HL-60/S4 (cell line): ENCODE data around the gene MYO7B.

Source experiments
- in situ Hi-C: fragments of 300-500 bp; cut with MboI; formaldehyde crosslinking; loops from 2 replicates; pipeline ENCODE4 v1.14.3; 2022; ENCODE audit warnings: low sequenced_read_pairs

MYO7B gene

DNA sequence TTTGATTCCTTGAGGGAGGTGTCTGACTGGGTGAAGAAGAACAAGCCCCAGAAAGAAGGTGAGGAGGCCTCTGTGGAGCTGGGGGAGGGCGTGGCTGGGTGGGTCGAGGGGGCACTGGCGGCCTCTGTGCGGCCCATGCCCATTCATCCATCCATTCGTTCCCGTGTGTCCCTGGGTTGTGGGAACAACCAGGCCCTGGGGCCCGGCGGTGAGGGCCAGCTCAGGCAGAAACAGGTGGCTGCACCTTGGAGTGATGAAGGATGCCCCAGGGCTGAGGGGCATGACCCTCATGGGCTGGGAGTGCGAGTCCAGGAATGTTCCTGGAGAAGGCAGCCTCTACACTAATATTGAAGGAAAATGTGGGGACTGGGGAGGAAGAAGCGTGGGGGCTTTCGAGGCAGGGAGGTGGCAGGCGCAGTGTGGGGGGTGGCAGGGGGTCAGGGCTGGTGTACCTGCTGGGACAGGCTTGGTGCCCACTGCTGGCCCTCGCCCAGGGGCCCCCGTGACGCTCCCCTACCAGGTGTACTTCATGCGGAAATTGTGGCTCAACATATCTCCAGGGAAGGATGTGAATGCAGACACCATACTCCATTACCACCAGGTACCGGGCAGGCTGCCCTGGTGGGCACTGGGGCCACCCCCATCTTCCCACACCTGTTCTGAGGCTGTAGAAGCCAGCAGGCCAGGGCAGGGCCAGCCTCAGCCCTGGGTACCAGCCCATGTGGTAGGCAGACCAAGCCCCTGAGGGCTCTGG is 99.3 kb downstream of the MYO7B start:
- in situ Hi-C loops: no loop called here

DNA sequence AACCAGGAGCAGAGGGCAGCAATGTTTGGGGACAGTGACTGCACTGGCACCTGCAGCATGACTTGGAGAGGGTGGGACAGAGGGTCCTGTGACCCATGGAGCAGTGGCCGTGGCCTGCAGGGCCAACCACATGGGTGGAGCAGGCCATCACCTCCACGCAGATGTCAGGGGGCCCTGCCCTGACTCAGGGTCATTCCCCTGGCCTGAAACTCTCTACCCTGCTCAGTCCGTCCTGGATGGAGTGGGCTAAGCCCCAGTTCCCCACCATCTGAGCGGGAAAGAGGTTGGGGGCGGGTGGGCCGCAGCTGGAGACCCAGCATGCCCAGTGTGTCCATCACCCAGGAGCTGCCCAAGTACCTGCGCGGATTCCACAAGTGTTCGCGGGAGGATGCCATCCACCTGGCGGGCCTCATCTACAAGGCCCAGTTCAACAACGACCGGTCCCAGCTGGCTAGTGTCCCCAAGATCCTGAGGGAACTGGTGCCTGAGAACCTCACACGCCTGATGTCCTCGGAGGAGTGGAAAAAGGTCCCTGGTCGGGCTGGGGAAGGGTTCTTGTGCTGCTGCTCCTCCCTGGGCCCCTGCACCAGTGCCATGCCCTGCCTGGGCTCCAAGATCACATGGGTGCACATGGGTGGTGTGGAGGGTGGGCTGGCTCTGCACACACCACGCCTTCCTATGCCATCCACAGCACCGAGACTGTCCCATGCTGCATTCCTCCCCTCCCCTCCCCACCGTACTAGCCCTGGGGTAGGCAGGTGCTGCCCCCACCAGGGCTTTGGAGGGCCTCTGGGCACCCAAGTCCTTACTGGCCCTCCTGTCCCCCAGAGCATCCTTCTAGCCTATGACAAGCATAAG is 100.1 kb downstream of the MYO7B start:
- in situ Hi-C loops: no loop called here

DNA sequence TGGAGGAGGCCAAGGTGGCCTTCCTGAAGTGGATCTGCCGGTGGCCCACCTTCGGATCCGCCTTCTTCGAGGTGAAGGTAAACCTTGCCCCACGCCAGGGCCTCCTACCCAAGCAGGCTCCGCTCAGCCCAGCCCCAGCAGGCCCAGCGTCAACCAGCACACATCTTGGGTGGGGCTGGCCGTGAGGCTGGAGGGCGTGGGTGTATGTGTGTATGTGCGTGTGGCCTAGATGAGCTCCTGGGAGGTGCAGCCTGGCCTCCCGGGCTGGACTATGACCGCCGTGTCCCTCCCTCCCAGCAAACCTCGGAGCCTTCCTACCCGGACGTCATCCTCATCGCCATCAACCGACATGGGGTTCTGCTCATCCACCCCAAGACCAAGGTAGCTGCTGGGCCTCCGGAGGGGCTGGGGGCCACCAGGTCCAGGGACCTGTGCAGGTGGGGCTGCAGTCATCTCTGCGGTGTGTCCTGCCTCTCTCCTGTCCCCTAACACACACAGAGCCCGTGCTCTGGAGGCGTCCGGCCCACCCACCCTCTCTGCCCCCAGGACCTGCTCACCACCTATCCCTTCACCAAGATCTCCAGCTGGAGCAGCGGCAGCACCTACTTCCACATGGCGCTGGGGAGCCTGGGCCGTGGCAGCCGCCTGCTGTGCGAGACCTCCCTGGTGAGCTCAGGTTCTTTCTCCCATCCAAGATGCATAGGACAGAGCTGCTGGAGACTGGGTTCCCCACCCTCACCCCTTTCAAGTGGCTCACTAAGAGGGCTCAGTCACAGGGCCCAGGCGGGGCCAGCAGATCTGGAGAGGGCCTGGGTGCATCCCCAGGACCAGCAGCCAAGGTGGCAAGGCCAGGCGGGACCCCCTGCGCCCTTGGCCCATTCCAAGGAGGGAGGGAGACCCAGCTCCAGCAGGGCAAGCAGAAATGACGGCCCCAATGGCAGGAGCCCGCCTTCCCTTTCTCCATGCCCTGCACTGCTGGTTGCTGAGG is 101.1 kb downstream of the MYO7B start:
- in situ Hi-C loops: no loop called here

DNA sequence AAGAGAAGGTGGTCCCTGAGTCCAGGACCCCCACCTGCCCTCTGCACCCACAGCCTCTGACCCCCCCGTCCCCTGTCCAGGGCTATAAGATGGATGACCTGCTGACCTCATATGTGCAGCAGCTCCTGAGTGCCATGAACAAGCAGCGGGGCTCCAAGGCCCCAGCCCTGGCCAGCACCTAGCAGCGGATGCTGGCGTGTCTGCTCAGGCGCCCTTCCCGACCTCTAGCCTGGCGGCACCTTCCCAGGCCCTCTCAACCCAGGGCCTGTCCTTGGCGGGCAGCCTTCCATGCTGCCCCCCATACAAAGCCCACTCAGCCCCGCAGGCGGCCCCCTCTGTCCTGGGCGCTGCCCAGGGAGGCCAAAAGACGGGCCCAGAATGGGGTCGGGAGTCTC is 101.8 kb downstream of the MYO7B start:
- in situ Hi-C loops: no loop called here

DNA sequence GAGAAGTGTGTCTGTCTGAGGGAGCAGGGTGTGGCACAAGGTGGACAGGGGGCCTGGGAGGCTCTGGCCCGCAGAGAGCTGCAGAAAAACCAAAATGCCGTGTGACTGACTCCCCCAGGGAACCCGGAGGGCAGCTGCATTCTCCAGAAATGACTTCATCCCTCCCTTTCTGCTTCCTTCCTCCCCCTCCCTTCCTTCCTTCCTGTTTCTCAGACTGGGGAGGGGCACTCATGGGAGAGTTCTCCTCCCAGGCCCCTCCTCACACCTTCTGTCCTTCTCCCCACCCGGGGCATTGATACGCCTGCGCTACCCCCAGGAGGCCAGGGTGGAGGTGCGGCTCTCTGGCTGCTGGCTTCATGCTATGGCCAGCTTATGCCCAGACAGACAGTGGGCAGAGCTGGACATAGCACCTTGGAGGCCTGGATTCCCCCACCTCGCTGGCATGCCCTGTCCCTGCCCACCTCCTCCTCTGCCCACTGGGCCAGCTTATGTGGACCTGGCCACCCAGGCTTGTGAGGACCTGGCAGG is 102.3 kb downstream of the MYO7B start:
- in situ Hi-C loops: no loop called here

DNA sequence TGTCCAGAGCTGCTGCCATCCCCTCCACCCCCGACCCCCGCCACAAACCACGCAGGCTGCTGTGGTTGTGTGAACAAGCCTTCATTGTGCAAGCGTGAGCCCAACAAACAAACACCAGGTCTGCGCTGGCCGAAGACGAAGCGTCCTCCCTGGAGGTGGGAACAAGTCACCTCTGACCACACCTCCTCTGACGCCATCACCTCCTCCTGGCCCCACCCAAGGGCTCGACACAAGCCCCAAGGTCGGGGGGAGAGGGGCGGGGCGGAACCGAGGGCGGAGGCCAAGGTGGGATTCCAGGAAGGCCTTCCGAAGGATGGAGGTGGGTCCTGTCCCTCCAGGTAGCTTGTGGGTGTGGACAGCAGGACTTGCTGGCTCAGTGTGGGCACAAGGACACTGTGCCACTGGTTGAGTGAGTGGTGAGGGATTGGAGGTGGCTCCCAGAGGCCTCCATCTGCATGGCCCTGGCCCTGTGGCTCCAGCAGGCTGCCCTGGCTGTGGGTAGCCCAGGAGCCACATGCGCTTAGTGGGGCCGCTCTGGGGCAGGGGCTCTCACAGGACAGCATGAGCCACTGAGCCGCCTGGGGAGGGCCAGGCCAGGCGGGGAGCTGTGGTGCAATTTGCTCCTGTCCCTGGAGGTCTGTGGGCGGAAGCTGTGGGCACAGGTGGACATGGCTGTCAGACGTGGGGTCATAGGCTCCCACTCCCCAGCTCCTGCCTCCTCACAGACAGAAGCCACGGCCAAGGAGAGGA is 103.1 kb downstream of the MYO7B start:
- in situ Hi-C loops: no loop called here

DNA sequence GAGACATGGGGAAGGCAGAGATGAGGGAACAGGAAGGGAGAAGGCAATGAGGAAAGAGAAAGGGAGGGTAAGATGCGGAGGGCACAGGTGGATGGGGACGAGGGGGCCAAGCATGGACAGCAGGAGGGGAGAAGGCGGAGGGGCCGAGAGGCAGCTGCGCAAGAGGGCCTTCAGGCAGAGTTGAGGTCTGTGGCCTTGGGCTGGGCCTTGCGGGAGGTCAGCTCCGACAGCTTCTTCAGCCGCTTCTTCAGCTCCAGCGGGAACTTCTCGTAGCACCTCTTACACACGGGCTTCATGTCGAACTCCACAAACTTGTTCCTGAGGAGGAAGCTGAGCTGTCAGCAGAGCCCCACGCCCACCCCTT is 103.6 kb downstream of the MYO7B start:
- in situ Hi-C loops: no loop called here

DNA sequence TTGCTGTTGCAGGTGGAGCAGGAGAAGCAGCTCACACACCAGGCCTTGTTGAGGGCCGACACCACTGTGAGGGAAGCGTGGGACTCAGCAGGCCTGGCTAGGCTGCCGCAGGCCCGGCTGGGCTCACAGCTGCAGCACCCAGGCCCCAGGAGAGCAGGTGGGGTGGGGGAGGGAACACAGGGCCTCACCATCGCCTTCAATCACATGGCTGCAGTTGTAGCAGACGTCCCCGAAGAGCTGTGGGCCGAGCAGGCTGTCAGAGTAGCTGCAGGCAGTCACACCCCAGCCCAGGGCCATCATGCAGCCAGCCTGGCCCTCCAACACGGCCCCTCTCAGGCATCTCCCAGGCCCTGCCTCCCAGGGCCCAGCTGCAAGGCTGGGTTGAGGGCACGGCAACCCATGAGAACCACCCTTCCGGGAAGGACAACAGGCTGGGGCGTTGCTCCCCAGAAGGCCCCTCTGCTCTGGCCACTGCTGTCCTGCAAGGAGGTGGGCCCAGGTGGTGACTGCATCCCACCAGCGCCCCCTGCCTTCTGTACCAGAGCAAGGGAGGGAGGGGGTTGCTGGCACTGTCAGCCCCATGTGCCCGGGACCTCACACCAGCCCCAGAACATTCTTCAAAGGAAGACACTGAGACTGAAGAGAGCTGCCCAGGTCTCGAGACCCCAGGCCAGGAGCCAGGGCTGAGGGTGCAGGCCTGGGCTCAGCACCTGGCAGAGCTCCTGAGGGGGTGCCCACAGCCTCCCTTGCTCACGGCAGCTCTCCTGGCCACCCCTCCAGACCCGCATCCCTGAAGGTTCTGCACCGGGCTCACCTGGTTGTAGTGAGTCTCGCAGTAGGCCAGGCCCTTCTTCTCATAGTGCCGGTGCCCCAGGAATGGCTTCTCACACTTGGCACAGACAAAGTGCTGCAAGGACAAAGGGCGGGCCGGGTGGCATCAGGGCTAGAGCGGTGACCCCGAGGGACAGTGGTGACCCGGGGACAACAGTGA is 104.9 kb downstream of the MYO7B start:
- in situ Hi-C loops: no loop called here

DNA sequence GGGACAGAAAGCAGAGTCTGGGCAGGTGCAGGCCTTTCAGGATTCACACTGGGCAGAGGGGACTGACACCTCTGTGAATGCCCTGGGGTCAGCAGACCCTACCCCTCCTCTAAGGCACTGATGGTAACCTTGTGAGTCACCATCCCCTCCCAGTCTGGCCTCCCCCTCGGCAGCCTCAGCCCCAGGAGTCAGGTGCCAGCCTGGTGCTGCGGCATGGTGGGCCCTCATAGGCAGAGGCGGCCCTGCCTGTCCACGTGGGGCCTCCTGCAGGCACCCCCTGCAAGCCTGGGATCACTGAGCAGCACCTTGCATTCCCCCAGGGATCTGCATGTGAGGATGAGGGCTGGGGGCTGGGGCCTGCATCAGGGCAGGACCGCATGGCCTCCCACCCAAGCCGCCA is 105.7 kb downstream of the MYO7B start:
- in situ Hi-C loops: no loop called here

DNA sequence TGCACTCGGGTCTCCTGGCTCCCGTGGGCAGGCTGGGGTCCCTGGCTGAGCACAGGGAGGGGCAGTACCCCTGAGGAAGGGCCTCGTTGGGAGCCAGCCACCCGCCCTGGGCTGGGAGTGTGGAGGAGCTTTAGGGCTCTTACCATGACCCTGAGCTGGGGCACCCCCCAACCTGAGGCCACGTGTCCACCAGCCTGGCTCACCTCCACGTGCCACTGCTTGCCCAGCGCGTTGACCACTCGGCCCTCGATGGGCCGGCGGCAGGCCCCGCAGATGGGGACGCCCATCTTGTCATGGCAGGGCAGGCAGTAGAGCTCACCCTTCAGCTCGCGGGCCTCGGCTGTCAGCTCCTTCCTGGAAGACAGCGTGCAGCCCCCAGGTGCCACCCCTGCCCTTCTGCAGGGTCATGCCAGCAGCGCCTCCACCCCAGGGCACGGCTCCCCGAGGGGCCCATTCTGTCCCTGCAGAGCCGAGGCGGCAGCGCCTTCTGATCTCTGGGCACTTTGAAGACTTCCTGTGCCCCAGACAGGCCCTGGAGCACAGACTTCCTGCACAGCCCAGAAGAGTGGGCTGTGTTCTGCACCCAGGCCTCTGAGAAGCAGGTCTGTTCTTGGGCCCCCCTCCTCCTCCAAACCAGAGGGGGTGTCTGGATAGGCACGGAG is 106.5 kb downstream of the MYO7B start:
- in situ Hi-C loops: no loop called here

DNA sequence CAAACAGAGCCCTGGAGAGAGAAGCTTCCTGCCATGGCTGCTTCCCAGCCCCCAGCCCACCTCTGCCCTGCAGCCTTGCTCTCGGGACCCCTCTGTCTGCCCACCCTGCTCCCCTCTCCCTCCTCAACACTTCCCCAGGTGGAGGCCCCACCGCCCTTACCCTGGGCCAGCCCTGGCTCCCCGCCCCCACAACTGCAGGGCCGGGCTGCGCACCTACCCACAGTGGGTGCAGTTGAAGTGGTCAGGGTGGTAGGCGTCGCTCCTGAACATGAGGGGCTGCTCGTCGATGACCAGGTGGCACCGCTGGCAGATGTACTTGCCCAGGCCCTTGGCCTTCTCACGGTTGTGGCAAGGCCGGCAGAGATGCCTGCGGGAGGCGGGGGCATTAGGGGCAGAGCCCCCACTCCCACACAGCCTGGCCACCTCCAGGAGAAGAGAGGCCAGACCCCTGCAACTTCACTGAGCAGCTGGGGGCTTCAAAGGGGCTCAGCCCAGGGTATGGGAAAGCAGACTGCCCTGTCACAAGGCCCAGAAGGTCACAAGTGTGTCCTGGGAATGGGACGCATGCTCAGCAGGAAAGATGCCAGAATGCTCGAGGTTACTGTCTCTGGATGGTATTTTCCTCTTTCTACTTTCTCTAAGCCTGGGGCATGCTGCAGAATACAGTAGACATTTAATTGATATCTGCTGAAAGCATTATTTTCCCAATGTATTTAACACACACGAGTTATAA is 107.4 kb downstream of the MYO7B start:
- in situ Hi-C loops: no loop called here

DNA sequence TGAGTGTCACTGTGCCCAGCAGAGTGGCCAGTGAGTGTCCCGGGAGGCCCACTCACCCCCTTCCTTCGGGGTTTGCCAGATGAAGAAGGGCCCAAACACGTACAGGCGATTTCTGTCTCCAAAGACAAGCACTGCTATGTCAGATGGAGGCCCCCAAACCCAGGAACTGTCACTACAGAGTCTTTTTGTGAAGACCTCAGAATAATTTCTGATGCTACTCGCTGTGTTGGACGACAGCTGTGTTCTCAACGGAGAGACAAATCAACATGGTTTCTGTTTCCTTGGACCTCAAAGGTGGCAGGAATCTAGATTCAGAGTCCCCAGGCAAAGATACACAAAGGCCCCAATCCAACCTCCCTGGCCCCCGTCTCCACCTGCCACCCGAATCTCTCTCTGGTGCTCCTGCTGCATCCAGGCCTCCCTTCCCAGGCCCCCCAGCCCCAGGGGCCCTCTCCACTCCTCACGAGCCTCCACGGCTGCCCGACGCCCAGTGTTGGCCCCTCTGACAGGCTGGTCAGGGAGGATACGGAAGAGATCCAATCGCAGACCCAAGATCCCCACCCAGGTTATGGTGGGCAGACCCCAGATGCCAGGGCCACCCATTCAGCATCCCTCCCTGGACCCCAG is 108.1 kb downstream of the MYO7B start:
- in situ Hi-C loops: no loop called here

DNA sequence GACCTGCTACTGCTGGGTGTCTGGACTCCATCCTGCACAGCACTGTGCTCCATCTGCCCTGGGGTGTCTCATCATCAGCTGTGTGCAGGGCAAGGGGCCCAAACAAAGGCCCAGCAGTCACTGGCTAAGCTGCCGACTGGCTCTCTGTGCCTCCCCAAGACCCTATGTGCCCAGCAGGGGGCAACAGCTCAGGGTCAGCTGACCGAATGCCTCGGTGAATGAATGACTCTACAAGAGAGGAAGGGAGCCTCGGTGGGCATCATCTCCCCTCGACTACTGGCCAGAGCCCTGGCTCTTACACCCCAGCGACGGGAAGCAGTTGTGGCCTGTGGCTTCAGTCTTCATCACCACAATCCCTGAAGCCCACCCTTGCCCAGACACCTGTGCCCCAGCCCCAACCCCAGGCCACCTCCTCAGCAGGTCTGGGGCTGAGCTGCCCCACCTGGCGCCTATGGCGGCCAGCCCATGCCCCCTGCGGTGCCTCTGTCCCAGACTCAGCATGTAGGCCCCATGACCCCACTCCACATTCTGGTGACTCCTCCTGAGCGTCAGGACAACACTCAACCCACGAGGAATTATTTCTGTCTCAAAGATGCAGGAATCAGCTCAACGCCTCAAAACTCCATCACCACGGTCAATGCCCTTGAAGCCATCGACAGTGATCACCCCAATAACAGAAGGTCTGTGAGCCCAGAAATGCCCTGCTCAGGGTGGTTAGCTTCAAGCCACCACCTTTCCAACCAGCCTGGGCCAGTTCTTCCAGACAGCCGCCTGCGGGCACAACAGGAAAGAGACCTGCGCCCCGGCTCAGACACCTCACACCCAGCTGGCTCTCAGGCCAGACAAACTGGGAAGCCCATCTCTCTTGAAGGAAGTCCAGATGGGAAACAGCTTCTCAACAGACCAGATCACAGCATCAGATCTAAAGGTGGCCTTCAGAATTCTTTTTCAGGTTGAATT is 108.9 kb downstream of the MYO7B start:
- in situ Hi-C loops: no loop called here

DNA sequence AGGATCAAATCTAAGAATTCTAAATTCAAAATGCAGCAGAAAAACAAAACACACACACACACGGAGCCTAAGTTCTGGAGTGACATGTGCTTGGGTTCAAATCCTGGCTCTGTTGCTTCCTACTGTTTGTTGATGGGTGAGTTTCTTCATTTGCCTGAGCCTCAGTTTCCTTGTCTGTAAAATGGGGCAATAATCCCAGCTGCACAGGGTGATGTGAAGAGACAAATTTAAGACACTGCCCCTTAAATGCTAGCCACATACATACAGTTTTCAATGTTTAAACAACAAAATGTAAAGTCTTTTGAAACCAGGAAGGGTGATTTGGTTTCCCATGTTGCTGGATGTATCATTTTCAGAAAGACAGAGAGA is 109.5 kb downstream of the MYO7B start:
- in situ Hi-C loops: no loop called here

DNA sequence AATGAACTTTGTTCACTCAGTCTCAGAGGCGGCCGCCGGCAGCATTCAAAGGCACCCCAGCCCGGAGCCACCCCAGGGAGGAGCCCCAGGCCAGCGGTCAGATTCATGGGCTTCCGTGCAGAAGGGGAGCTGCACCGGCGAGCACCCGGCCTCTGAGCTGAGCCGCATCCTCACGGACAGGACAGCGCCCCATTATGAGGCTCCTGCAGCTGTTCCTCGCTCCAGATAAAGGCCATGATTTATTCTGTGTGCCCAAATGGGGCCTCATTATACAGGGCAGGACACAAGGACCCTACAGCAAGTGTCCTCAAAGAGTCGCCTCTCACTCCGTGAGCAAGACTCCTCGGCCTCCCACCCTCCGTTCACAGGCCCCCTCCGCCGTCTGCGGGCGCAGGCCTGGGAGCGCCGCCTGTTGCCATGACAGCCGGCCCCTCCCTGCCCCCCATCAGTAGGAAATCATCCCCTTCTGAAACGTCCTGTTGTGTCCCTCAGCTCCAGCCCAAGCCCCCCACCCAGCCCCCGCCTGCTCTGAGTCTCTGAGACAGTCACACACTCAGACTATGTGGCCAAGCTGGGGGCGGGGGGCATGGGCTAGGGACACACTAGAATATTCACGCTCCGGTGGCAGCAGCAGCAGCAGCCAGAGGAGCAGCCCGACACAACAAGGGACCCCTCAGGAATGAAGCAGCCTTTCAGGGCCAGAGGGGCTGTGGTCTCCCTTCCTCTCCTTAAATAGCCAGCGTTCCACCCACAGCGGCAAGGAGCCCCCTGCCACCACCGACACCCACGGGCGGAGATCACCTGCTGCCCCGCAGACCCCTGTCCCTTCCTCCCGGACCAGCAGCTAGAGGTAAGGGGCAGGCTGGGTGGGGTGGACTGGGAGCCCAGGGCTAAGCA is 110.2 kb downstream of the MYO7B start, which contains the start of gene GPR17:
GPR17 (plus strand) TSS at position 759 of the 897 bp plus-strand sequence. CDS start 4,583 bp downstream, outside the sequence.
- in situ Hi-C loops: no loop called here
